HepG2 (cell line): ENCODE data around the gene AGTRAP. TPM values are rescaled to one million over a fixed set of nuclear protein-coding genes. Genes with fewer than 3 reads are reported as not detected.

ENCODE experiments used
- ATAC-seq: fragments of 200-7000 bp; cut with Tn5 transposase; 3 replicates; pipeline ENCODE4 v1.9.1; 2020; ENCODE audit warnings: mild to moderate bottlenecking, moderate library complexity
- BruUV-seq: library from RNA; stranded (reverse); fragments of 400-500 nt; replicated peaks from 2 replicates; lab custom pipeline; 2021; lab: Mats Ljungman, UMichigan
- CTCF ChIA-PET: fragments of 300-600 bp; formaldehyde crosslinking; extraction: SDS; loops from one replicate; lab custom pipeline; 2021; ENCODE audit warnings: low total read pairs, inconsistent platforms, low intra/inter-chr PET ratio; lab: Yijun Ruan, JAX
- POLR2A ChIA-PET: fragments of 350-600 bp; sonication (Branson Sonifier 250); formaldehyde crosslinking; loops from one replicate; lab custom pipeline; 2020; ENCODE audit warnings: antibody characterized with exemption, inconsistent platforms; lab: Yijun Ruan, JAX
- DNase-seq: peaks from one replicate; pipeline ENCODE4 v3.0.0-alpha.2; 2015; ENCODE audit warnings: low spot score
- FAIRE-seq: peaks from 3 replicates; lab custom pipeline; 2011; peaks lifted over from hg19 to GRCh38; lab: Jason Lieb, UNC
- H2AFZ ChIP-seq: one replicate; pipeline ENCODE4 v1.6.1; 2011; ENCODE audit warnings: low read length, inconsistent platforms
- H3K27ac ChIP-seq: fragments of 300-600 bp; 3 replicates; pipeline ENCODE4 v1.8.0; 2011; ENCODE audit warnings: mixed run types, mild to moderate bottlenecking, mixed read lengths, low read length, inconsistent platforms; ENCODE audit not compliant: insufficient read depth; ENCODE audit errors: extremely low read length
- H3K27me3 ChIP-seq, 2 experiments: fragments of 200-600 bp in 1 of 2; 2 replicates in 1 of 2; 3 replicates in 1 of 2; pipeline versions ENCODE4 v1.6.0 to v1.8.0; 2011; ENCODE audit warnings: low read length in 2 of 2, mild to moderate bottlenecking in 2 of 2, moderate library complexity in 2 of 2, inconsistent platforms in 1 of 2; ENCODE audit not compliant: insufficient read depth in 2 of 2, control insufficient read depth in 1 of 2
- H3K36me3 ChIP-seq, 2 experiments: fragments of 200-600 bp in 1 of 2; replicated peaks in 1 of 2; 2 replicates in 1 of 2; 3 replicates in 1 of 2; pipeline versions ENCODE4 v1.5.1 to v1.8.0; 2011; ENCODE audit warnings: low read length in 2 of 2, inconsistent platforms in 1 of 2; ENCODE audit not compliant: insufficient read depth in 2 of 2, control insufficient read depth in 1 of 2
- H3K4me1 ChIP-seq: 2 replicates; pipeline ENCODE4 v1.5.1; 2012; ENCODE audit warnings: low read length, inconsistent platforms; ENCODE audit not compliant: insufficient read depth
- H3K4me2 ChIP-seq: 2 replicates; pipeline ENCODE4 v1.6.0; 2011; ENCODE audit warnings: low read depth, low read length, inconsistent platforms
- H3K4me3 ChIP-seq, 3 experiments: fragments of 200-600 bp in 1 of 3; sonication (generic), shearing (Covaris generic) in 1 of 3; replicated peaks in 1 of 3; 2 replicates each; pipeline ENCODE4 v1.5.1; 2011 to 2016; ENCODE audit warnings: low read length in 3 of 3, inconsistent platforms in 2 of 3, low read depth in 2 of 3, mild to moderate bottlenecking in 2 of 3, control low read depth in 1 of 3, mixed read lengths in 1 of 3; ENCODE audit not compliant: insufficient read depth in 1 of 3
- H3K79me2 ChIP-seq: one replicate; pipeline ENCODE4 v1.6.1; 2011; ENCODE audit warnings: low read length, inconsistent platforms; ENCODE audit not compliant: insufficient read depth
- H3K9ac ChIP-seq: 2 replicates; pipeline ENCODE4 v1.6.0; 2011; ENCODE audit warnings: mild to moderate bottlenecking, low read depth, low read length, inconsistent platforms; ENCODE audit not compliant: insufficient read depth
- H3K9me3 ChIP-seq: 2 replicates; pipeline ENCODE4 v1.5.1; 2012; ENCODE audit warnings: mild to moderate bottlenecking, low read length
- H4K20me1 ChIP-seq: 2 replicates; pipeline ENCODE4 v1.6.0; 2011; ENCODE audit warnings: inconsistent platforms, mild to moderate bottlenecking, low read length, moderate library complexity; ENCODE audit not compliant: insufficient read depth
- BRD4 ChIP-seq: sonication (generic); formaldehyde crosslinking; IDR thresholded peaks from 2 replicates; pipeline ENCODE4 v1.4.0; 2020; ENCODE audit warnings: missing genetic modification reagents
- CC2D1A ChIP-seq: sonication (generic); formaldehyde crosslinking; IDR thresholded peaks from 2 replicates; pipeline ENCODE4 v1.8.1; 2023; ENCODE audit warnings: mild to moderate bottlenecking, missing genetic modification reagents
- IRF9 ChIP-seq: sonication (generic); formaldehyde crosslinking; IDR thresholded peaks from 2 replicates; pipeline ENCODE4 v1.8.0; 2022; ENCODE audit warnings: missing genetic modification reagents, mild to moderate bottlenecking, borderline replicate concordance
- ZNF556 ChIP-seq: sonication (generic); formaldehyde crosslinking; IDR thresholded peaks from 2 replicates; pipeline ENCODE4 v1.4.0; 2020; ENCODE audit warnings: mild to moderate bottlenecking, missing genetic modification reagents, borderline replicate concordance
- ZNF781 ChIP-seq: sonication (generic); formaldehyde crosslinking; IDR thresholded peaks from 2 replicates; pipeline ENCODE4 v1.5.1; 2020; ENCODE audit warnings: borderline replicate concordance, mild to moderate bottlenecking, missing genetic modification reagents; ENCODE audit errors: not compliant biosample characterization
- WGBS: methylation state at CpG from one replicate; pipeline ENCODE4 v1.1.6; 2017; ENCODE audit warnings: low lambda C conversion rate; 5-methylcytosine and 5-hydroxymethylcytosine counted together
- in situ Hi-C: cut with HindIII; loops from 2 replicates; pipeline ENCODE4 v1.10.0; 2017; ENCODE audit warnings: low pct_unique_long_range_greater_than_20kb; ENCODE audit not compliant: extremely low pct_ligation_motif_present
- intact Hi-C: fragments of 100-400 bp; cut with micrococcal nuclease; formaldehyde crosslinking; loops from one replicate; pipeline ENCODE4 v1.10.0; 2022; ENCODE audit not compliant: unreplicated experiment
- polyA plus RNA-seq, 8 experiments: library from polyadenylated mRNA; depleted of rRNA in 3 of 8; stranded (reverse) in 7 of 8; unstranded in 1 of 8; fragments of >200 nt; fragmentation: Illumina TruSeq in 4 of 8; extraction: Trizol in 4 of 8; gene quantifications; 2 replicates each; pipeline versions ENCODE4 v1.2.1 to v1.2.3, GENCODE V29; 2011 to 2016; ENCODE audit warnings: low read depth in 4 of 8, missing spikeins in 1 of 8, mixed read lengths in 1 of 8; ENCODE audit not compliant: insufficient read depth in 1 of 8
- total RNA-seq, 5 experiments: library from RNA; depleted of rRNA; stranded (reverse); fragments of >200 nt; fragmentation: Illumina TruSeq; extraction: Trizol; gene quantifications; 2 replicates each; pipeline ENCODE4 v1.2.3, GENCODE V29; 2016; ENCODE audit warnings: low read depth in 1 of 5
- TF ChIP-seq, protein P1 (sequence below): sonication (generic); formaldehyde crosslinking; IDR thresholded peaks from 2 replicates; pipeline ENCODE4 v1.4.0; 2020; ENCODE audit warnings: missing genetic modification reagents, borderline replicate concordance
- TF ChIP-seq, protein P2 (sequence below), 2 experiments: fragments of 450-650 bp in 1 of 2; sonication (generic) in 1 of 2; formaldehyde crosslinking in 1 of 2; IDR thresholded peaks; 2 replicates each; pipeline versions ENCODE4 v1.6.1 to v1.8.0; 2016 to 2022; ENCODE audit warnings: antibody characterized with exemption in 1 of 2, mild to moderate bottlenecking in 1 of 2, missing genetic modification reagents in 1 of 2
- TF ChIP-seq, protein P3 (sequence below): sonication (generic); formaldehyde crosslinking; IDR thresholded peaks from 2 replicates; pipeline ENCODE4 v1.4.0; 2020; ENCODE audit warnings: missing genetic modification reagents, low read depth, mild to moderate bottlenecking, borderline replicate concordance

Gene AGTRAP
- total and polyA plus RNA-seq, 2 of the 13 experiments (the other 11 are each of a cell fraction or from before 2014, with no cell fraction given), result 28.3 to 32.0 TPM

- WGBS, result 4% methylated on average over 4 of the region's 4 CpGs
- no peaks in the 10 kb centered on the region for H3K9me3 ChIP-seq
- POLR2A ChIA-PET, result interaction anchor here (1.2 to 1.4 kb wide), 2 partner anchors 9 to 10 kb away, joined by 3 read pairs; partner anchors contain the start of gene AGTRAP
- in situ Hi-C loops (no loop called here), intact Hi-C loops (no loop called here)
- no TSS peak for BruUV-seq
- no peaks in the 10 kb centered on the region for H3K79me2 ChIP-seq
- no peak overlapping the region for H3K9ac ChIP-seq
- H3K27ac ChIP-seq, result no peak overlapping the region
- no peak overlapping the region for H3K4me3 ChIP-seq
- H3K4me2 ChIP-seq, result no peak overlapping the region
- FAIRE-seq, result no peak
- no peaks in the 10 kb centered on the region for H3K36me3 ChIP-seq
- H2AFZ ChIP-seq, result no peak overlapping the region
- CTCF ChIA-PET, result no interaction called here
- no peak for DNase-seq
- H3K27me3 ChIP-seq, result peaks cover 9 to 35% of the 10 kb centered on the region in 2 experiments; a peak in 3 of 5 replicates
- H4K20me1 ChIP-seq, result no peaks in the 10 kb centered on the region
- ATAC-seq, result peak; percentile 13; the same call in 1 of the 3 replicates
- H3K4me1 ChIP-seq, result peaks cover 38% of the 10 kb centered on the region
- TF ChIP-seq, protein P1, sequence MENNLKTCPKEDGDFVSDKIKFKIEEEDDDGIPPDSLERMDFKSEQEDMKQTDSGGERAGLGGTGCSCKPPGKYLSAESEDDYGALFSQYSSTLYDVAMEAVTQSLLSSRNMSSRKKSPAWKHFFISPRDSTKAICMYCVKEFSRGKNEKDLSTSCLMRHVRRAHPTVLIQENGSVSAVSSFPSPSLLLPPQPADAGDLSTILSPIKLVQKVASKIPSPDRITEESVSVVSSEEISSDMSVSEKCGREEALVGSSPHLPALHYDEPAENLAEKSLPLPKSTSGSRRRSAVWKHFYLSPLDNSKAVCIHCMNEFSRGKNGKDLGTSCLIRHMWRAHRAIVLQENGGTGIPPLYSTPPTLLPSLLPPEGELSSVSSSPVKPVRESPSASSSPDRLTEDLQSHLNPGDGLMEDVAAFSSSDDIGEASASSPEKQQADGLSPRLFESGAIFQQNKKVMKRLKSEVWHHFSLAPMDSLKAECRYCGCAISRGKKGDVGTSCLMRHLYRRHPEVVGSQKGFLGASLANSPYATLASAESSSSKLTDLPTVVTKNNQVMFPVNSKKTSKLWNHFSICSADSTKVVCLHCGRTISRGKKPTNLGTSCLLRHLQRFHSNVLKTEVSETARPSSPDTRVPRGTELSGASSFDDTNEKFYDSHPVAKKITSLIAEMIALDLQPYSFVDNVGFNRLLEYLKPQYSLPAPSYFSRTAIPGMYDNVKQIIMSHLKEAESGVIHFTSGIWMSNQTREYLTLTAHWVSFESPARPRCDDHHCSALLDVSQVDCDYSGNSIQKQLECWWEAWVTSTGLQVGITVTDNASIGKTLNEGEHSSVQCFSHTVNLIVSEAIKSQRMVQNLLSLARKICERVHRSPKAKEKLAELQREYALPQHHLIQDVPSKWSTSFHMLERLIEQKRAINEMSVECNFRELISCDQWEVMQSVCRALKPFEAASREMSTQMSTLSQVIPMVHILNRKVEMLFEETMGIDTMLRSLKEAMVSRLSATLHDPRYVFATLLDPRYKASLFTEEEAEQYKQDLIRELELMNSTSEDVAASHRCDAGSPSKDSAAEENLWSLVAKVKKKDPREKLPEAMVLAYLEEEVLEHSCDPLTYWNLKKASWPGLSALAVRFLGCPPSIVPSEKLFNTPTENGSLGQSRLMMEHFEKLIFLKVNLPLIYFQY (CRISPR knock-in tag), result no peak
- no peak for TF ChIP-seq ZNF781 (CRISPR knock-in tag)
- no peak for TF ChIP-seq IRF9
- TF ChIP-seq ZNF556, result no peak
- no peak for TF ChIP-seq BRD4
- no peak for TF ChIP-seq CC2D1A (CRISPR knock-in tag)
- TF ChIP-seq, protein P2, sequence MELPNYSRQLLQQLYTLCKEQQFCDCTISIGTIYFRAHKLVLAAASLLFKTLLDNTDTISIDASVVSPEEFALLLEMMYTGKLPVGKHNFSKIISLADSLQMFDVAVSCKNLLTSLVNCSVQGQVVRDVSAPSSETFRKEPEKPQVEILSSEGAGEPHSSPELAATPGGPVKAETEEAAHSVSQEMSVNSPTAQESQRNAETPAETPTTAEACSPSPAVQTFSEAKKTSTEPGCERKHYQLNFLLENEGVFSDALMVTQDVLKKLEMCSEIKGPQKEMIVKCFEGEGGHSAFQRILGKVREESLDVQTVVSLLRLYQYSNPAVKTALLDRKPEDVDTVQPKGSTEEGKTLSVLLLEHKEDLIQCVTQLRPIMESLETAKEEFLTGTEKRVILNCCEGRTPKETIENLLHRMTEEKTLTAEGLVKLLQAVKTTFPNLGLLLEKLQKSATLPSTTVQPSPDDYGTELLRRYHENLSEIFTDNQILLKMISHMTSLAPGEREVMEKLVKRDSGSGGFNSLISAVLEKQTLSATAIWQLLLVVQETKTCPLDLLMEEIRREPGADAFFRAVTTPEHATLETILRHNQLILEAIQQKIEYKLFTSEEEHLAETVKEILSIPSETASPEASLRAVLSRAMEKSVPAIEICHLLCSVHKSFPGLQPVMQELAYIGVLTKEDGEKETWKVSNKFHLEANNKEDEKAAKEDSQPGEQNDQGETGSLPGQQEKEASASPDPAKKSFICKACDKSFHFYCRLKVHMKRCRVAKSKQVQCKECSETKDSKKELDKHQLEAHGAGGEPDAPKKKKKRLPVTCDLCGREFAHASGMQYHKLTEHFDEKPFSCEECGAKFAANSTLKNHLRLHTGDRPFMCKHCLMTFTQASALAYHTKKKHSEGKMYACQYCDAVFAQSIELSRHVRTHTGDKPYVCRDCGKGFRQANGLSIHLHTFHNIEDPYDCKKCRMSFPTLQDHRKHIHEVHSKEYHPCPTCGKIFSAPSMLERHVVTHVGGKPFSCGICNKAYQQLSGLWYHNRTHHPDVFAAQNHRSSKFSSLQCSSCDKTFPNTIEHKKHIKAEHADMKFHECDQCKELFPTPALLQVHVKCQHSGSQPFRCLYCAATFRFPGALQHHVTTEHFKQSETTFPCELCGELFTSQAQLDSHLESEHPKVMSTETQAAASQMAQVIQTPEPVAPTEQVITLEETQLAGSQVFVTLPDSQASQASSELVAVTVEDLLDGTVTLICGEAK (IDR thresholded peaks at IDR 0.05), result peak; percentile 89
- TF ChIP-seq, protein P2 (CRISPR knock-in tag; IDR thresholded peaks at IDR 0.05), result peak; percentile 99
- TF ChIP-seq, protein P3, sequence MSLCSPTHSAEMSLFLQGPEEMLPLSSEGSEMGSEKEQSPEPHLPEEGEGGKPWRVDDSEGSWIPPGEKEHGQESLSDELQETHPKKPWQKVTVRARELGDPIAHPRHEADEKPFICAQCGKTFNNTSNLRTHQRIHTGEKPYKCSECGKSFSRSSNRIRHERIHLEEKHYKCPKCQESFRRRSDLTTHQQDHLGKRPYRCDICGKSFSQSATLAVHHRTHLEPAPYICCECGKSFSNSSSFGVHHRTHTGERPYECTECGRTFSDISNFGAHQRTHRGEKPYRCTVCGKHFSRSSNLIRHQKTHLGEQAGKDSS, result no peak
Measured at GRCh38 chr1:11727119-11727518, 8.8 kb upstream of the AGTRAP start.
